Body of pancreas (tissue), 4 donors: ENCODE data around the gene TXNDC5.

Source experiments
- POLR2A ChIP-seq, 3 donors: fragments of 450-650 bp; IDR thresholded peaks; one replicate each; pipeline ENCODE4 v1.6.1; 2016; ENCODE audit warnings: antibody characterized with exemption in 3 of 3, mild to moderate bottlenecking in 2 of 3
- TF ChIP-seq, protein P1 (sequence below), 7 experiments: fragments of 450-650 bp in 4 of 7; fragments of 200-600 bp in 3 of 7; sonication (generic) in 3 of 7; IDR thresholded peaks; one replicate each; pipeline ENCODE4 v1.5.1; 2016 to 2019; ENCODE audit warnings: antibody characterized with exemption in 7 of 7

DNA sequence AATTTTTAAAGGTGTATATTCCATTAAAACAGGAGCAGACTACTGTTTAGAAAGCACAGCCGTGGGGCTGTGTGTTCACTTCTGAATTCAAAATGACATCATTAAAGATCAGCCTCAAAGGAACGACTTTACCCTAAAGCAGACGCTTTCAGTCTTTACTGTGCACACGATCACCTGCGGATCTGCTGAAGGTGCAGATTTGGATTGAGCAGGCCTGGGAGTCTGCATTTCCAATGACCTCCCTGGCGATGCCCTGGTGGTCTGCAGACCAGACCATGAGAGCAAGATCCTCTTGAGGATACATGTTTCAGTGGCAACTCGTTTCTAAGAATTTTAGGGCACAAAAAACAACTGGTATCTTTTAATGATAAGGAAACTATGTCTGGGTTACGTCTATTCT lies 27.2 kb downstream of the TXNDC5 start:
- TF ChIP-seq, protein P1, sequence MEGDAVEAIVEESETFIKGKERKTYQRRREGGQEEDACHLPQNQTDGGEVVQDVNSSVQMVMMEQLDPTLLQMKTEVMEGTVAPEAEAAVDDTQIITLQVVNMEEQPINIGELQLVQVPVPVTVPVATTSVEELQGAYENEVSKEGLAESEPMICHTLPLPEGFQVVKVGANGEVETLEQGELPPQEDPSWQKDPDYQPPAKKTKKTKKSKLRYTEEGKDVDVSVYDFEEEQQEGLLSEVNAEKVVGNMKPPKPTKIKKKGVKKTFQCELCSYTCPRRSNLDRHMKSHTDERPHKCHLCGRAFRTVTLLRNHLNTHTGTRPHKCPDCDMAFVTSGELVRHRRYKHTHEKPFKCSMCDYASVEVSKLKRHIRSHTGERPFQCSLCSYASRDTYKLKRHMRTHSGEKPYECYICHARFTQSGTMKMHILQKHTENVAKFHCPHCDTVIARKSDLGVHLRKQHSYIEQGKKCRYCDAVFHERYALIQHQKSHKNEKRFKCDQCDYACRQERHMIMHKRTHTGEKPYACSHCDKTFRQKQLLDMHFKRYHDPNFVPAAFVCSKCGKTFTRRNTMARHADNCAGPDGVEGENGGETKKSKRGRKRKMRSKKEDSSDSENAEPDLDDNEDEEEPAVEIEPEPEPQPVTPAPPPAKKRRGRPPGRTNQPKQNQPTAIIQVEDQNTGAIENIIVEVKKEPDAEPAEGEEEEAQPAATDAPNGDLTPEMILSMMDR (IDR thresholded peaks at IDR 0.05), result no peak
- TF ChIP-seq POLR2A (IDR thresholded peaks at IDR 0.05), result no peak
